Neural cell (in vitro differentiated cells): ENCODE measurements around the gene GPN1. TPM values are rescaled to one million over a fixed set of nuclear protein-coding genes. Genes with fewer than 3 reads are reported as not detected.

Experiments
- H2AFZ ChIP-seq: fragments of 200-600, 300-800 bp; sonication (generic), shearing (Covaris generic); 2 replicates; pipeline ENCODE4 v1.6.0; 2014; ENCODE audit warnings: low read depth, mild to moderate bottlenecking, antibody characterized with exemption, low read length, moderate library complexity
- H3F3A ChIP-seq: fragments of 200-600 bp; shearing (Covaris generic); 2 replicates; pipeline ENCODE4 v1.6.1; 2016; ENCODE audit warnings: mild to moderate bottlenecking, moderate library complexity, mixed read lengths, antibody characterized with exemption, low read length; ENCODE audit not compliant: insufficient read depth, poor library complexity, severe bottlenecking
- H3K27ac ChIP-seq: fragments of 200-600, 300-800 bp; sonication (generic), shearing (Covaris generic); 2 replicates; pipeline ENCODE4 v1.5.1; 2014; ENCODE audit warnings: mild to moderate bottlenecking, low read length, moderate library complexity
- H3K27me3 ChIP-seq: fragments of 300-800, 200-600 bp; sonication (generic), shearing (Covaris generic); 2 replicates; pipeline ENCODE4 v1.6.0; 2014; ENCODE audit warnings: mild to moderate bottlenecking, low read depth, low read length, moderate library complexity; ENCODE audit not compliant: insufficient read depth
- H3K36me3 ChIP-seq: fragments of 300-800, 200-600 bp; sonication (generic), shearing (Covaris generic); 2 replicates; pipeline ENCODE4 v1.5.1; 2014; ENCODE audit warnings: mild to moderate bottlenecking, antibody characterized with exemption, low read length, moderate library complexity; ENCODE audit not compliant: insufficient read depth
- H3K4me2 ChIP-seq: fragments of 300-800, 200-600 bp; sonication (generic), shearing (Covaris generic); 2 replicates; pipeline ENCODE4 v1.6.0; 2014; ENCODE audit warnings: mild to moderate bottlenecking, low read length
- H3K4me3 ChIP-seq: fragments of 300-800, 200-600 bp; sonication (generic), shearing (Covaris generic); 2 replicates; pipeline ENCODE4 v1.5.1; 2014; ENCODE audit warnings: mild to moderate bottlenecking, low read length, moderate library complexity
- H3K79me2 ChIP-seq: fragments of 200-600 bp; shearing (Covaris generic); replicated peaks from 2 replicates; pipeline ENCODE4 v1.6.0; 2014; ENCODE audit warnings: mild to moderate bottlenecking, low read length, moderate library complexity; ENCODE audit not compliant: insufficient read depth
- H3K9ac ChIP-seq: fragments of 300-800, 200-600 bp; sonication (generic), shearing (Covaris generic); 2 replicates; pipeline ENCODE4 v1.6.1; 2016; ENCODE audit warnings: mild to moderate bottlenecking, low read length, mixed read lengths
- H3K9me2 ChIP-seq: fragments of 200-600 bp; shearing (Covaris generic); 2 replicates; pipeline ENCODE4 v1.6.1; 2016; ENCODE audit warnings: mild to moderate bottlenecking, low read length, mixed read lengths; ENCODE audit not compliant: insufficient read depth
- H3K9me3 ChIP-seq: fragments of 200-600, 300-800 bp; sonication (generic), shearing (Covaris generic); 2 replicates; pipeline ENCODE4 v1.6.1; 2016; ENCODE audit warnings: mild to moderate bottlenecking, mixed run types, low read length, moderate library complexity, mixed read lengths
- H4K20me1 ChIP-seq: fragments of 200-600 bp; shearing (Covaris generic); 2 replicates; pipeline ENCODE4 v1.6.1; 2016; ENCODE audit warnings: mild to moderate bottlenecking, mixed run types; ENCODE audit not compliant: insufficient read depth
- CTCF ChIP-seq: fragments of 450-650 bp; IDR thresholded peaks from 2 replicates; pipeline ENCODE4 v1.5.1; 2014; ENCODE audit warnings: antibody characterized with exemption, mild to moderate bottlenecking, moderate library complexity; ENCODE audit not compliant: poor library complexity, severe bottlenecking
- EP300 ChIP-seq: fragments of 450-650 bp; conservative IDR thresholded peaks from 2 replicates; pipeline ENCODE4 v1.6.1; 2014; ENCODE audit warnings: antibody characterized with exemption, mild to moderate bottlenecking, moderate library complexity; ENCODE audit not compliant: poor library complexity, severe bottlenecking
- EZH2 ChIP-seq: fragments of 200-600, 300-800 bp; shearing (Covaris generic), sonication (generic); IDR thresholded peaks from 2 replicates; pipeline ENCODE4 v1.6.1; 2014; ENCODE audit warnings: antibody characterized with exemption, low read length, borderline replicate concordance, mild to moderate bottlenecking; ENCODE audit not compliant: insufficient read depth, poor library complexity, severe bottlenecking
- MXI1 ChIP-seq: fragments of 450-650 bp; conservative IDR thresholded peaks from 2 replicates; pipeline ENCODE4 v1.6.1; 2014; ENCODE audit warnings: antibody characterized with exemption, mild to moderate bottlenecking; ENCODE audit not compliant: poor library complexity, severe bottlenecking
- POLR2AphosphoS5 ChIP-seq: IDR thresholded peaks from 2 replicates; pipeline ENCODE4 v1.6.1; 2012
- RAD21 ChIP-seq: fragments of 450-650 bp; conservative IDR thresholded peaks from 2 replicates; pipeline ENCODE4 v1.6.1; 2014; ENCODE audit warnings: antibody characterized with exemption, mild to moderate bottlenecking, moderate library complexity
- SMC3 ChIP-seq: fragments of 450-650 bp; conservative IDR thresholded peaks from 2 replicates; pipeline ENCODE4 v1.6.1; 2014; ENCODE audit warnings: antibody characterized with exemption, mild to moderate bottlenecking, moderate library complexity; ENCODE audit not compliant: poor library complexity
- TAF1 ChIP-seq: IDR thresholded peaks from 2 replicates; pipeline ENCODE4 v1.6.1; 2012; ENCODE audit warnings: low read depth
- polyA plus RNA-seq: library from polyadenylated mRNA; depleted of rRNA; stranded (reverse); fragments of >200 nt; gene quantifications from 2 replicates; pipeline ENCODE4 v1.2.3, GENCODE V29; 2014
- TF ChIP-seq, protein P1 (sequence below): IDR thresholded peaks from 2 replicates; pipeline ENCODE4 v1.6.1; 2012; ENCODE audit warnings: borderline replicate concordance

GPN1 gene
- polyA plus RNA-seq, 1 donor from 2014 or later, result 48.2 TPM

GRCh38 chr2:27638037-27638637, 9.3 kb downstream of the GPN1 start:
- H3K27ac ChIP-seq, result no peak overlapping the region
- H3K27me3 ChIP-seq, result no peaks in the 10 kb centered on the region
- no peak overlapping the region for H3K9ac ChIP-seq
- no peaks in the 10 kb centered on the region for H4K20me1 ChIP-seq
- H3F3A ChIP-seq, result no peaks in the 10 kb centered on the region
- TF ChIP-seq TAF1 (no peak), EP300 (no peak), POLR2AphosphoS5 (no peak), CTCF (no peak), RAD21 (no peak), SMC3 (no peak), MXI1 (no peak), EZH2 (no peak)
- TF ChIP-seq, protein P1, sequence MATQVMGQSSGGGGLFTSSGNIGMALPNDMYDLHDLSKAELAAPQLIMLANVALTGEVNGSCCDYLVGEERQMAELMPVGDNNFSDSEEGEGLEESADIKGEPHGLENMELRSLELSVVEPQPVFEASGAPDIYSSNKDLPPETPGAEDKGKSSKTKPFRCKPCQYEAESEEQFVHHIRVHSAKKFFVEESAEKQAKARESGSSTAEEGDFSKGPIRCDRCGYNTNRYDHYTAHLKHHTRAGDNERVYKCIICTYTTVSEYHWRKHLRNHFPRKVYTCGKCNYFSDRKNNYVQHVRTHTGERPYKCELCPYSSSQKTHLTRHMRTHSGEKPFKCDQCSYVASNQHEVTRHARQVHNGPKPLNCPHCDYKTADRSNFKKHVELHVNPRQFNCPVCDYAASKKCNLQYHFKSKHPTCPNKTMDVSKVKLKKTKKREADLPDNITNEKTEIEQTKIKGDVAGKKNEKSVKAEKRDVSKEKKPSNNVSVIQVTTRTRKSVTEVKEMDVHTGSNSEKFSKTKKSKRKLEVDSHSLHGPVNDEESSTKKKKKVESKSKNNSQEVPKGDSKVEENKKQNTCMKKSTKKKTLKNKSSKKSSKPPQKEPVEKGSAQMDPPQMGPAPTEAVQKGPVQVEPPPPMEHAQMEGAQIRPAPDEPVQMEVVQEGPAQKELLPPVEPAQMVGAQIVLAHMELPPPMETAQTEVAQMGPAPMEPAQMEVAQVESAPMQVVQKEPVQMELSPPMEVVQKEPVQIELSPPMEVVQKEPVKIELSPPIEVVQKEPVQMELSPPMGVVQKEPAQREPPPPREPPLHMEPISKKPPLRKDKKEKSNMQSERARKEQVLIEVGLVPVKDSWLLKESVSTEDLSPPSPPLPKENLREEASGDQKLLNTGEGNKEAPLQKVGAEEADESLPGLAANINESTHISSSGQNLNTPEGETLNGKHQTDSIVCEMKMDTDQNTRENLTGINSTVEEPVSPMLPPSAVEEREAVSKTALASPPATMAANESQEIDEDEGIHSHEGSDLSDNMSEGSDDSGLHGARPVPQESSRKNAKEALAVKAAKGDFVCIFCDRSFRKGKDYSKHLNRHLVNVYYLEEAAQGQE, result no peak
- no peaks in the 10 kb centered on the region for H3K79me2 ChIP-seq
- no peaks in the 10 kb centered on the region for H3K9me3 ChIP-seq
- H2AFZ ChIP-seq, result no peak overlapping the region
- no peaks in the 10 kb centered on the region for H3K9me2 ChIP-seq
- H3K4me3 ChIP-seq, result no peak overlapping the region
- H3K36me3 ChIP-seq, result no peaks in the 10 kb centered on the region
- H3K4me2 ChIP-seq, result no peak overlapping the region

GRCh38 chr2:27638709-27639108, 9.9 kb downstream of the GPN1 start:
- Histone ChIP-seq H3K27ac (no peak overlapping the region), H4K20me1 (no peaks in the 10 kb centered on the region), H3K9ac (no peak overlapping the region), H3K4me3 (no peak overlapping the region), H3F3A (no peaks in the 10 kb centered on the region), H3K9me3 (no peaks in the 10 kb centered on the region), H3K4me2 (no peak overlapping the region), H3K9me2 (no peaks in the 10 kb centered on the region), H2AFZ (no peak overlapping the region), H3K27me3 (no peaks in the 10 kb centered on the region), H3K79me2 (no peaks in the 10 kb centered on the region), H3K36me3 (no peaks in the 10 kb centered on the region)
- TF ChIP-seq POLR2AphosphoS5 (no peak), SMC3 (no peak), RAD21 (no peak), MXI1 (no peak), EZH2 (no peak), EP300 (no peak), CTCF (no peak), TAF1 (no peak)
- TF ChIP-seq, protein P1, result no peak
